ENCODE measurements around the gene KIAA1671.
"Not testable (repeated sequence)": the region's sequence is repeated elsewhere in the genome, so short reads cannot be mapped to it uniquely, and the experiment has no call there.

KIAA1671 gene

GRCh38 chr22:25200967-25201366 lies 248.5 kb downstream of the KIAA1671 start:
- no peak for DNase-seq (ENCODE audit: low read depth, low spot score)

GRCh38 chr22:25201557-25202273 lies 249.2 kb downstream of the KIAA1671 start:
- DNase-seq (ENCODE audit: low read depth, low spot score) = no peak

GRCh38 chr22:25202290-25202921 lies 249.9 kb downstream of the KIAA1671 start:
- peak; percentile 29 for DNase-seq (ENCODE audit: low read depth, low spot score)

GRCh38 chr22:25203082-25203481 lies 250.6 kb downstream of the KIAA1671 start:
- no peak for DNase-seq (ENCODE audit: low read depth, low spot score)

GRCh38 chr22:25204547-25204946 lies 252.0 kb downstream of the KIAA1671 start:
- not testable (repeated sequence) for DNase-seq (ENCODE audit: low read depth, low spot score)

GRCh38 chr22:25205847-25206246 lies 253.3 kb downstream of the KIAA1671 start:
- no peak for DNase-seq (ENCODE audit: low read depth, low spot score)

GRCh38 chr22:25206998-25207397 lies 254.5 kb downstream of the KIAA1671 start:
- no peak for DNase-seq (ENCODE audit: low read depth, low spot score)

GRCh38 chr22:25207553-25208157 lies 255.1 kb downstream of the KIAA1671 start:
- DNase-seq (ENCODE audit: low read depth, low spot score) = no peak

GRCh38 chr22:25208328-25208727 lies 255.8 kb downstream of the KIAA1671 start:
- no peak for DNase-seq (ENCODE audit: low read depth, low spot score)

GRCh38 chr22:25208743-25209505 lies 256.4 kb downstream of the KIAA1671 start:
- no peak for DNase-seq (ENCODE audit: low read depth, low spot score)

- no peak for DNase-seq (ENCODE audit: low read depth, low spot score)
Measured at GRCh38 chr22:25210793-25211192, 258.3 kb downstream of the KIAA1671 start.

- no peak for DNase-seq (ENCODE audit: low read depth, low spot score)
Measured at GRCh38 chr22:25212337-25212736, 259.8 kb downstream of the KIAA1671 start.

GRCh38 chr22:25213221-25213620 lies 260.7 kb downstream of the KIAA1671 start:
- no peak for DNase-seq (ENCODE audit: low read depth, low spot score)

GRCh38 chr22:25216230-25216629 lies 263.7 kb downstream of the KIAA1671 start:
- DNase-seq (ENCODE audit: low read depth, low spot score) = no peak

GRCh38 chr22:25219211-25219689 lies 266.7 kb downstream of the KIAA1671 start, which contains the start of gene CRYBB2:
Gene CRYBB2 (plus strand): TSS chr22:25219639. CDS start chr22:25221430, 1,791 bp downstream.
- no peak for DNase-seq (ENCODE audit: low read depth, low spot score)

- DNase-seq (ENCODE audit: low read depth, low spot score) = no peak
Measured at GRCh38 chr22:25219948-25220442, 267.5 kb downstream of the KIAA1671 start.

GRCh38 chr22:25221790-25222189 lies 269.3 kb downstream of the KIAA1671 start:
- no peak for DNase-seq (ENCODE audit: low read depth, low spot score)

GRCh38 chr22:25223269-25223850 lies 270.8 kb downstream of the KIAA1671 start:
- no peak for DNase-seq (ENCODE audit: low read depth, low spot score)

- no peak for DNase-seq (ENCODE audit: low read depth, low spot score)
Measured at GRCh38 chr22:25228822-25229221, 276.3 kb downstream of the KIAA1671 start.

- DNase-seq (ENCODE audit: low read depth, low spot score) = not testable (repeated sequence)
Measured at GRCh38 chr22:25230760-25231159, 278.2 kb downstream of the KIAA1671 start.

- no peak for DNase-seq (ENCODE audit: low read depth, low spot score)
Measured at GRCh38 chr22:25232301-25232700, 279.8 kb downstream of the KIAA1671 start.
